HG03571 (cell line): ENCODE results near the gene NLE1.
"Not testable (repeated sequence)": the region's sequence is repeated elsewhere in the genome, so short reads cannot be mapped to it uniquely, and the experiment has no call there.

Experiments used
- ATAC-seq: cut with Tn5 transposase; IDR thresholded peaks from one replicate; pipeline ENCODE4 v1.9.1; 2021; ENCODE audit not compliant: unreplicated experiment

The NLE1 gene

DNA sequence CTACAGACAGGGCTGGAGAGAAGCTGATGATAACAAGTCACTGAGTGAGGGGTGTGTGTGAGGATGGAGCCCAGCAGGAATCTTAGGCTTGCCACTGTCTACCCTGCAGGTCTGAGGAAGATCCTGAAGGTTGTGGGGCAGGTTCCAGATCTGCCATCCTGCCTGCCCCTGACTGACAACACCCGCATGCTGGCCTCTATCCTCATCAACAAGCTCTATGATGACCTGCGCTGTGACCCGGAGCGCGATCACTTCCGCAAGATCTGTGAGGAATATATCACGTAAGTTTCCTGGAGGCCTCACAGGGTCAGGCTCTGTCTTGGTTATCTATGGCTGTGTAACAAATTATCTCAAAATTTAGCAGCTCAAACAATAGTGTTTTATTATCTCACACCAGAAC is 21.8 kb upstream of the NLE1 start:
- ATAC-seq: no peak

- no peak for ATAC-seq
Measured at GRCh38 chr17:35162755-35163154, 20.7 kb upstream of the NLE1 start.

DNA sequence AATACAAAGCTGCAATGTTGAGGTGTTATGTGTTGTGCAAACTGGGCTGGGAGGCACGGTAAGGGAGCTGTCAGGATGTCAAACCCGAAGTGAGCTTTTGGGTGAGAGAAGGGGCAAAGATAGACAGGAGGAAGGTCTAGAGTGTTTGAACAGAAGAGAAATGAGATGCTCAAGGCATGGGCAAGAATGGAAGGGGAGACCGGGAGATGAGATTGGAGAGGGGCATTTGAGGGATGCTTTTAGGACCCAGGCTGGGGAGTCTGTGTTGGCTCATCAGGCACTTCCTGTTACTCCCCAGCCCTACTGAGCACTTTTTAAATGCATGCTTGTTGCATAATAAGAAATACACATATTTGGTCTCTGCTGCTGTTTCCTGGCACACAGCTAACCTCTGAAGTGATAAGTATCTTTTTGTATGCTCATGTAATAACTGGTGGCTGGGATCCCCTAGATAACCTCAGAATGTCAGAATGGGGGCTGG is 19.2 kb upstream of the NLE1 start:
- no peak for ATAC-seq

GRCh38 chr17:35160354-35161201 is 18.5 kb upstream of the NLE1 start:
- no peak for ATAC-seq

DNA sequence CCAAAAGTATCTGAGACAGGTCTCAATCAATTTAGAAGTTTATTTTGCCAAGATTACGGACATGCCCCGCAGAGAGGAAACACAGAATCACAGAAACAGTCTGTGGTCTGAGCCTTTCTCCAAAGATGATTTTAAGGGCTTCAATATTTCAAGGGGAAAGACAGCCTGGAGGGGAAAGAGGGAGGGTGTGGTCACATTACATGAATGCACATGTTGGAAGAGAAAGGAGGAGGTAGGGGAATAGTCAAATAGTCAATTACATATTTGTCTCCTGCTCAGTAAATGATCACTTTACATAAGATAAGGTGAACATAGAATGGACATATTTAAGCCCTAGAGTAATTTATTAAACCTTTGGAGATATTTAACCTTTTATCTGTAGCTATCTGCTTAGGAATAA is 17.8 kb upstream of the NLE1 start:
- no peak for ATAC-seq

DNA sequence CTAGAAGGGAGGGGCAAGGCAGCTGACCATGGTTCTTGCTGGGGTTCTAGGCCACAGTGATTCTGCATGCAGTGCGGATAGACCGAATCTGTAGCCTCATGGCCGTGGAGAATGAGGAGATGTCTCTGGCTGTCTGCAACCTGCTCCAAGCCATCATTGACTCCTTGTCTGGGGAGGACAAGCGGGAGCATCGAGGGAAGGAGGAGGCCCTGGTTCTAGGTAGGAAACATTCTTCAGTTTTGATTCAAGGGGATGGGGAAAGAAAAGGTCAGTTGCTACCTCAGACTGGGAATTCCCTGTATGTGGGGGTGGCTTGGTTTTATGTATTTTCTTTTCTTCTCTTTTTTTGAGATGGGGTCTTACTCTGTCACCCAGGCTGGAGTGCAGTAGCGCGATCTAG is 13.1 kb upstream of the NLE1 start:
- no peak for ATAC-seq

GRCh38 chr17:35154196-35155165 is 12.4 kb upstream of the NLE1 start:
- ATAC-seq: no peak

GRCh38 chr17:35152421-35153140 is 10.5 kb upstream of the NLE1 start:
- ATAC-seq: no peak

- not testable (repeated sequence) for ATAC-seq
Measured at GRCh38 chr17:35151080-35151479, 9.0 kb upstream of the NLE1 start.

- ATAC-seq: no peak
Measured at GRCh38 chr17:35149941-35150340, 7.8 kb upstream of the NLE1 start.

- ATAC-seq: no peak
Measured at GRCh38 chr17:35148144-35148543, 6.0 kb upstream of the NLE1 start.

DNA sequence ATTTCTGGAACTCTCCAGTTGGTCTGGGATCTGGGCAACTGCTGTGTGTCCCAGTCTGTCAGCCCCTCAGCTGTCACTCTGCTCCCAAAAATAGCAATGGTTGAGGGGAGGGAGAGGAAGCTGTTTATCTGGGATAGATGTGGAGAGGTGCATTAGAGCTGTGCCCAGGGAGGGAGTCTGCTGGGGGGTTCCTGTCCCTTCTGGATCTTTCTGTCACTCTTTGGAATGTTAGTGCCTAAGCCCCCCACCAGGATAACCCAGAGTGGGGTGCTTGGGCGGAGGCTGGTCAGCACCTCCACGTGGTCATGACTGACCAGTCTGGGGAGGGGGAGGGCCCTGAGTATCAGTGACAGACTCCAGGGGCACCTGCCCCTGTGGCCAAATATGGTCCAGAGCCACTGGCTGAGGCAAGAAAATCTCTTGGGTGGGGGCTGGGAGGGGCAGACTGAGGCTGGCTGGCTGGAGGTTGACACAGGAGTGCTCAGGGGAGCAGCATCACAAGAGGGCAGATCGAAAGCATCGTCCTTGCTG is 5.3 kb upstream of the NLE1 start, which contains the start of gene UNC45B:
Gene UNC45B, plus strand, starts transcription at position 443 of the 531 bp plus-strand sequence. CDS start 447 bp downstream, outside the sequence.
- ATAC-seq: no peak

GRCh38 chr17:35146214-35146833 is 4.2 kb upstream of the NLE1 start:
- no peak for ATAC-seq

- no peak for ATAC-seq
Measured at GRCh38 chr17:35144840-35145239, 2.7 kb upstream of the NLE1 start.

DNA sequence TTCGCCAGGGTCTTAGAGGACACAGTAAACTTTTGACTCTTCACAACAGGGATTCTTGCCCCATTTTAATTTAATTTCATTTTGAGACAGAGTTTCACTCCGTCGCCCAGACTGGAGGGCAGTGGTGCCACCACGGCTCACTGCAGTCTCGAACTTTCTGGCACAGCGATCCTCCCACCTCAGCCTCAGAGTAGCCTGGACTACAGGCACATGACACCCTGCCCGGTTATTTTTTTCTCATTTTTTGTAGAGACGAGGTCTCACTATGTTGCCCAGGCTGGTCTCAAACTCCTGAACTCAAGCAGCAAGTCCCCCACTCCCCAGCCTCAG is 329 bp upstream of the NLE1 start:
- no peak for ATAC-seq

GRCh38 chr17:35138218-35138617 is 3.9 kb downstream of the NLE1 start:
- ATAC-seq: no peak

DNA sequence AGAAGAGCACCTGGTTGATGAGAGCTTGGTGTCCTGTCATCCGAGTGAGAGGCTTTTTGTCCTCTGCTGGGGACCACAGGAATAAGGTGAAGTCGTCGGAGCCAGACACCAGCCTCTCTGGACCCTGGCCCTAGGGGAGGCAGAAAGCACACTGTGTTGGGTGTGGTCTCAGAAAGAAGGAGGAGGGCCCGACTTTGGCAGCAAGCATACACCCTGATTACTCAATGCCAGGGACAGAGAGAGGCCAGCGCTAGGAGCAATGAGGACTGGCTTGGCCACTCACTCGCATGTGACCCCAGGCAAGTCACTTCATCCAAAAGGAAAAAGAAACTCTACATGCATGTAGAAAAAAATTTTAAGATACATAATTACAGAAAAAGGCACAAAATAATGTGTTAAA is 6.8 kb downstream of the NLE1 start:
- no peak for ATAC-seq

DNA sequence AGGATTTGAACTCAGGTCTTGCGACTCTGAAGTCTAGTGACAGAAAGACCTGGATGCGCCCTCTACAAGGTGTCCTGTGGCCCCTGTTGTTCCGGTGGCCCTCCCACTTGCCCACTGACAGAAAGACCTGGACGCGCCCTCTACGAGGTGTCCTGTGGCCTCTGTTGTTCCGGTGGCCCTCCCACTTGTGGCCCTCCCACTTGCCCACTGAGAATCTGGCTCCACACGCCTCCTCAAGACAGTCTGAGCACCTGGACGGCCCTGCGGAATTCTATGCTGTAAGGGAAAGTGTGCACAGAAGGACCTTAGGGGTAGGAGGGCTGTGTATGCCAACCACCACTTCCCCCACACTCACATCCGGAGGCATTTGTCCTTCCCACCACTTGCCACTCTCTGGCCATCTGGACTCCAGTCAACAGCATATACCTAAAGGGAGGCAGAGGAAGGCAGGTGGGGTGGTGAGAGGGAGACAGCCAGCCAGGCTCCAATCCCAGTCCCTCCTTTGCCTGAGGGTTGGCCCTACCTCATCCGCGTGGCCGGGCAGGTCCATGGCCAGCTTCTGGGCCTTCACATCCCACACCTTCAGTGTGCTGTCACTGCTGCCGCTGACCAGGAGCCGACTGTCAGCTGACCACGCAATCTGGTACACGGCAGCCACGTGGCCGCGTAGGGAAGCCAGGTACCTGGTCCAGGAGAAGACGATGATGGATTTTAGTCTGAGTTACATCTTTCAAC is 9.1 kb downstream of the NLE1 start:
- ATAC-seq: no peak

DNA sequence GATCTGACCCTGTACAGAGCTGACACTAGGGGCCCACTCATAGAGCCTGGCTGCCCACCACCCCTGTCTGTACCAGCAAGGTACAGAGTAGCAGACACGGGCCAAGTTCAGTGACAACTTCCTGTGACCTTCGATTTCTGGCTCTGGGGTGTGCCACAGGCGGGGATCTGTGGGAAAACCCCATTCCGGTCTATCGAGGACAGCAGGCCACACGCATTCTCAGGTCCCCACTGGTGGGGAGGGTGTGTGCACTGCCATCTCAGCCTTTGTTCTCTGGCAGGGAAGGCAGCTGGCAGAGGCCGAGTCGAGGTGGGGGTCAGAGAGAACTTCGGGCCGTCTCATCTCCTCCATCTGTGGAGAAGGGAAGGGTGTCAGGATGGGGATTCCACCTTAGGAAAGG is 10.0 kb downstream of the NLE1 start:
- no peak for ATAC-seq

- ATAC-seq: no peak
Measured at GRCh38 chr17:35130392-35130791, 11.7 kb downstream of the NLE1 start.
